Measurements from ENCODE around the gene CHMP2A.
"Not testable (repeated sequence)": the region's sequence is repeated elsewhere in the genome, so short reads cannot be mapped to it uniquely, and the experiment has no call there.

CHMP2A gene

GRCh38 chr19:58545286-58546018 lies 9.5 kb downstream of the CHMP2A start:
- DNase-seq (ENCODE audit: insufficient read length, low spot score): no peak
- no peak for TF ChIP-seq CTCF (IDR thresholded peaks at IDR 0.05; ENCODE audit: insufficient read depth, missing control alignments)
- no peak for FAIRE-seq

- no peak for TF ChIP-seq CTCF (IDR thresholded peaks at IDR 0.05; ENCODE audit: insufficient read depth, missing control alignments)
- DNase-seq (ENCODE audit: insufficient read length, low spot score): peak; percentile 49
- no peak for FAIRE-seq
These were observed 10.2 kb downstream of the CHMP2A start for GRCh38 chr19:58544591-58545285.

GRCh38 chr19:58543826-58544590 lies 10.9 kb downstream of the CHMP2A start, which contains the start of gene TRIM28:
Gene TRIM28, plus strand, starts transcription at chr19:58544064. Its CDS starts 694 bp downstream, at chr19:58544758.
- DNase-seq (ENCODE audit: insufficient read length, low spot score) (peak; percentile 77), FAIRE-seq (no peak)
- TF ChIP-seq CTCF (IDR thresholded peaks at IDR 0.05; ENCODE audit: insufficient read depth, missing control alignments): no peak

GRCh38 chr19:58542641-58543372 lies 12.1 kb downstream of the CHMP2A start:
- not testable (repeated sequence) for DNase-seq (ENCODE audit: insufficient read length, low spot score); FAIRE-seq

GRCh38 chr19:58539169-58539559 lies 15.7 kb downstream of the CHMP2A start:
- not testable (repeated sequence) for FAIRE-seq; DNase-seq (ENCODE audit: insufficient read length, low spot score)

- FAIRE-seq: no peak
- no peak for TF ChIP-seq CTCF (IDR thresholded peaks at IDR 0.05; ENCODE audit: insufficient read depth, missing control alignments)
- DNase-seq (ENCODE audit: insufficient read length, low spot score): no peak
These were observed 16.4 kb downstream of the CHMP2A start for GRCh38 chr19:58538257-58539168.

Measured in D721Med (cell line).